Measurements from ENCODE around the gene RFX8.

- TF ChIP-seq CTCF (IDR thresholded peaks at IDR 0.05): no peak
- no peak for TF ChIP-seq POLR2A (IDR thresholded peaks at IDR 0.05)
- TF ChIP-seq POLR2AphosphoS5 (IDR thresholded peaks at IDR 0.05): no peak
- TF ChIP-seq EP300 (IDR thresholded peaks at IDR 0.05): no peak
These were observed 94.5 kb downstream of the RFX8 start for GRCh38 chr2:101380376-101380775.

Measured in stomach (tissue), 4 donors.